Measurements from ENCODE around the gene RAB39B.
"Not testable (repeated sequence)": the region's sequence is repeated elsewhere in the genome, so short reads cannot be mapped to it uniquely, and the experiment has no call there.

RAB39B gene

DNA sequence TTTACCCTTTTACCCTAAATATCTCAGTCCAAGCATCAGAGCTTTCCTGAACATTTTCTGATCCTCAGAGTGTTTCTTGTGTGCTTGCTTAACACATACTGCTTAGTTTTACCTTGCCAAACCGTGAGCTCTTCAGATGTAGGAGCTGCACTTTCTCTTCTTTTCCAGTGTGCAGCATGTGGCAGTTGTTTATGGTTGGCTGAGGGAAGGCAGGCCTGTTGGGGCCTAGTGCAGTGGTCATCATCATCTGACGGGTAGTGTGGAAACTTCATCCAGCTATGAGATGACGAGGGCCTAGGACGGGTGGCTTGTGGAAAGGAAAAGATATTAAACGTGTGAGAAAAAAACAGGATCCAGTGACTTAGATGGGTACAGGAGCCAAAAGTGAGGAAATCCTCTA, 26.6 kb downstream of the RAB39B start:
- CTCF ChIA-PET = interaction anchor here (1.1 kb wide), 1 partner anchor 12 kb away, joined by 3 read pairs; no protein-coding TSS in a partner anchor
- POLR2A ChIA-PET = no interaction called here
- no peak for TF ChIP-seq CTCF (IDR thresholded peaks at IDR 0.05; ENCODE audit: control extremely low read depth, extremely low read depth, low read depth, missing control alignments)
- no peak for DNase-seq (ENCODE audit: extremely low spot score)

DNA sequence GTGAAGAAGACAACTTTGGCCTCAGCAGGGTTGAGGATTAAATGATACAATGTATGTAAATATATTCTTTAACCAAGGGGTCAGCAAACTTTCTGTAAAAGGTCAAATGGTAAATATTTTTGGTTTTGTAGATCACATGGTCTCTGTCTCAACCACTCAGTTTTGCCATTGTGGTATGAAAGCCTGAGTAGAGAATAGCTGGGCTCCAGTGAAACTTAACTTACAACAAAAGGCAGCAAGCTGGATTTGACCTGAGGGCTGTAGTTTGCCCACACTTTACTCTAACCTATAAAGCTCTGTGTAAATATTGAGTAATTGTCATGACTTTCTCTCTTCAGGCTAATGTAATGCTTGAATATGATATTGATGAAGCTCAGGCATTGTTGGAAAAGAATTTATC, 28.4 kb downstream of the RAB39B start:
- DNase-seq (ENCODE audit: extremely low spot score) = no peak
- POLR2A ChIA-PET = no interaction called here
- TF ChIP-seq CTCF (IDR thresholded peaks at IDR 0.05; ENCODE audit: control extremely low read depth, extremely low read depth, low read depth, missing control alignments) = no peak
- CTCF ChIA-PET = interaction anchor here (1.4 kb wide), 1 partner anchor 189 kb away, joined by 3 read pairs; no protein-coding TSS in a partner anchor

DNA sequence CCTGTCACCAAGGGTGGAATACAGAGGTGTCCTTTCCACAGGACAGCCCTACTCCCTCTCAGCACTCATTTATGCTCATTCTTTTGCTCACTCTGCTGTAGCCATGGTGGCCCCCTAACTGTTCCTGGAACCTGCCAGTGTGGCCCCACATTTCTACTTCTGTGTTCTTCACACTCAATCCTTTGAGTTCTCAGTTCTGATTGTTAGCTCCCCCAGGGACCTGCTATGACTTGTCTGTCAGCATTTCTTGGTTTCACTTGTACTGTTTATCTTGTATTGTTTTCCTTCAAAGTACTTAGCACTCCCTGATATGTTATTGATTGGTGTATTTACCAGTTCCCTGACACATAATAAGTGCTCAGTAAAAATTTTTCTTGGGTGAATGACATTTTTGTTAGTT, 33.1 kb downstream of the RAB39B start:
- no peak for TF ChIP-seq CTCF (IDR thresholded peaks at IDR 0.05; ENCODE audit: control extremely low read depth, extremely low read depth, low read depth, missing control alignments)
- ChIA-PET POLR2A (no interaction called here), CTCF (no interaction called here)
- peak; percentile 32 for DNase-seq (ENCODE audit: extremely low spot score)

GRCh38 chrX:155225774-155226173, 38.5 kb downstream of the RAB39B start:
- POLR2A ChIA-PET = no interaction called here
- no peak for DNase-seq (ENCODE audit: extremely low spot score)
- CTCF ChIA-PET = interaction anchor here (1.0 to 2.5 kb wide), 3 partner anchors 9 to 77 kb away, joined by 3 to 24 read pairs (median 4); partner anchors contain the start of gene VBP1
- TF ChIP-seq CTCF (IDR thresholded peaks at IDR 0.05; ENCODE audit: control extremely low read depth, extremely low read depth, low read depth, missing control alignments) = no peak

- CTCF ChIA-PET; DNase-seq (ENCODE audit: extremely low spot score); POLR2A ChIA-PET: not testable (repeated sequence)
Measured at GRCh38 chrX:155223746-155224145, 40.5 kb downstream of the RAB39B start.

- no peak for TF ChIP-seq CTCF (IDR thresholded peaks at IDR 0.05; ENCODE audit: control extremely low read depth, extremely low read depth, low read depth, missing control alignments)
- DNase-seq (ENCODE audit: extremely low spot score) = no peak
- ChIA-PET CTCF (no interaction called here), POLR2A (no interaction called here)
Measured at GRCh38 chrX:155221351-155221750, 42.9 kb downstream of the RAB39B start.

DNA sequence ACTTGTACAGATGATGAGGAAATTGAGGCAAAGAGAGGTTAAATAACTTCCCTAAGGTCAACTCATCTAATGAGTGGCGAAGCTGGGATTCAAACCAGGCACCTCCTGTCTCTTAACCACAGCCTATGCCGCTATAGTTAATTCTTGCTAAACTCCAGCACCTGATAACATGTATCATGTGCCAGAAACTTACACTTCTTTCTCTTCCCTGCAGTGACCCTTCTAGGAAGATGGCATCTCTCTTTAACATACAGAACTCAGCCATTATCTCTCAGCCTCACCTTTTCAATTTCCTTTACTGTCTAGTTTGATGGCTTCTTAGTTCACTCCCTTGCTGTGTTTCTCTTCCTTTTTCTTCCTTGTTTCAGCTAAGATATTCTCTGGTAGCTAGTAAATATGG, 45.5 kb downstream of the RAB39B start:
- CTCF ChIA-PET = interaction anchor here (1.4 kb wide), 2 partner anchors 14 to 81 kb away, joined by 3 read pairs; no protein-coding TSS in a partner anchor
- POLR2A ChIA-PET = no interaction called here
- TF ChIP-seq CTCF (IDR thresholded peaks at IDR 0.05; ENCODE audit: control extremely low read depth, extremely low read depth, low read depth, missing control alignments) = no peak
- DNase-seq (ENCODE audit: extremely low spot score) = no peak

Measured in GM10248 (cell line).